NB4 (cell line): Measurements from ENCODE around the gene GPR107.

Experiments used
- MYC ChIP-seq: IDR thresholded peaks from 2 replicates; pipeline ENCODE4 v1.6.1; 2011; ENCODE audit warnings: low read depth, low read length
- POLR2A ChIP-seq: IDR thresholded peaks from 2 replicates; pipeline ENCODE4 v1.6.1; 2011; ENCODE audit warnings: mild to moderate bottlenecking; ENCODE audit not compliant: insufficient read length; ENCODE audit errors: extremely low read depth
- TF ChIP-seq, protein P1 (sequence below): IDR thresholded peaks from one replicate; pipeline ENCODE4 v1.5.1; 2012; ENCODE audit warnings: low read depth, low read length
- TF ChIP-seq, protein P2 (sequence below): IDR thresholded peaks from 2 replicates; pipeline ENCODE4 v1.6.1; 2011; ENCODE audit warnings: low read depth, low read length

DNA sequence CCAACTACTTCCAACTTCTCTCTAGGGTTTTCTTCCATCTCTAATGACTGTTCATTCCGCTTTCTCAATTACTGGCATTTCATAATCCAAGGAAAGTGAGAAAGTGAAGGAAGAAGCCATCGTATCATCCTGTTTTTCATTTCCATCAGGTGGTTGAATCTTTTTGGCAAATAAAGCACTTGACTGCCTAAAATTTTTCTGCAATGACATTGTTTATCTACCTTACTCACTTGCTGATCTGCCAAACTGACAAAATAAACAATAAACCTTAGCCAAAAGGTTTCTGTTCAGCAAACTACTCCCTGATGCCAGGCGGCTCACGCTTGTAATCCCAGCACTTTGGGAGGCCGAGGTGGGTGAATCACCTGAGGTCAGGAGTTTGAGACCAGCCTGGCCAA is 29.1 kb upstream of the GPR107 start:
- TF ChIP-seq, protein P1, sequence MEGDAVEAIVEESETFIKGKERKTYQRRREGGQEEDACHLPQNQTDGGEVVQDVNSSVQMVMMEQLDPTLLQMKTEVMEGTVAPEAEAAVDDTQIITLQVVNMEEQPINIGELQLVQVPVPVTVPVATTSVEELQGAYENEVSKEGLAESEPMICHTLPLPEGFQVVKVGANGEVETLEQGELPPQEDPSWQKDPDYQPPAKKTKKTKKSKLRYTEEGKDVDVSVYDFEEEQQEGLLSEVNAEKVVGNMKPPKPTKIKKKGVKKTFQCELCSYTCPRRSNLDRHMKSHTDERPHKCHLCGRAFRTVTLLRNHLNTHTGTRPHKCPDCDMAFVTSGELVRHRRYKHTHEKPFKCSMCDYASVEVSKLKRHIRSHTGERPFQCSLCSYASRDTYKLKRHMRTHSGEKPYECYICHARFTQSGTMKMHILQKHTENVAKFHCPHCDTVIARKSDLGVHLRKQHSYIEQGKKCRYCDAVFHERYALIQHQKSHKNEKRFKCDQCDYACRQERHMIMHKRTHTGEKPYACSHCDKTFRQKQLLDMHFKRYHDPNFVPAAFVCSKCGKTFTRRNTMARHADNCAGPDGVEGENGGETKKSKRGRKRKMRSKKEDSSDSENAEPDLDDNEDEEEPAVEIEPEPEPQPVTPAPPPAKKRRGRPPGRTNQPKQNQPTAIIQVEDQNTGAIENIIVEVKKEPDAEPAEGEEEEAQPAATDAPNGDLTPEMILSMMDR, result no peak
- TF ChIP-seq POLR2A (no peak), MYC (no peak)
- TF ChIP-seq, protein P2, sequence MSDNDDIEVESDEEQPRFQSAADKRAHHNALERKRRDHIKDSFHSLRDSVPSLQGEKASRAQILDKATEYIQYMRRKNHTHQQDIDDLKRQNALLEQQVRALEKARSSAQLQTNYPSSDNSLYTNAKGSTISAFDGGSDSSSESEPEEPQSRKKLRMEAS, result no peak
